NCI-H69 (cell line): ENCODE data around the gene COX6B2.

Experiments
- DNase-seq: peaks from one replicate; lab custom pipeline; 2025; lab: John Stamatoyannopoulos, UW

COX6B2 gene

GRCh38 chr19:55383279-55384130 lies 29.0 kb upstream of the COX6B2 start:
- DNase-seq = peak; percentile 81

- no peak for DNase-seq
Observed at GRCh38 chr19:55382522-55383054, 28.1 kb upstream of the COX6B2 start.

- DNase-seq = no peak
Observed at GRCh38 chr19:55382013-55382412, 27.5 kb upstream of the COX6B2 start.

- peak; percentile 28 for DNase-seq
Observed at GRCh38 chr19:55379174-55379573, 24.7 kb upstream of the COX6B2 start.

- peak; percentile 69 for DNase-seq
Observed at GRCh38 chr19:55377356-55378131, 23.0 kb upstream of the COX6B2 start.

GRCh38 chr19:55376241-55376933 lies 21.9 kb upstream of the COX6B2 start, which contains the start of gene TMEM190:
Gene TMEM190, plus strand, starts transcription at chr19:55376826. Its CDS starts 28 bp downstream, at chr19:55376854.
- DNase-seq = peak; percentile 66

GRCh38 chr19:55373993-55374757 lies 19.7 kb upstream of the COX6B2 start:
- DNase-seq = peak; percentile 37

GRCh38 chr19:55373306-55373992 lies 18.9 kb upstream of the COX6B2 start:
- no peak for DNase-seq

- DNase-seq = no peak
Observed at GRCh38 chr19:55372316-55373081, 18.0 kb upstream of the COX6B2 start.

GRCh38 chr19:55370305-55370988 lies 15.9 kb upstream of the COX6B2 start, which contains the start of gene IL11:
Gene IL11, minus strand, starts transcription at chr19:55370463. Its CDS starts 153 bp downstream, at chr19:55370310.
- no peak for DNase-seq

GRCh38 chr19:55369653-55370304 lies 15.3 kb upstream of the COX6B2 start:
- peak; percentile 81 for DNase-seq

- DNase-seq = peak; percentile 50
Observed at GRCh38 chr19:55368701-55369563, 14.4 kb upstream of the COX6B2 start.

GRCh38 chr19:55368106-55368505 lies 13.6 kb upstream of the COX6B2 start:
- no peak for DNase-seq

GRCh38 chr19:55366790-55367189 lies 12.3 kb upstream of the COX6B2 start:
- DNase-seq = no peak

GRCh38 chr19:55365964-55366363 lies 11.4 kb upstream of the COX6B2 start:
- DNase-seq = no peak

- no peak for DNase-seq
Observed at GRCh38 chr19:55365245-55365644, 10.7 kb upstream of the COX6B2 start.

GRCh38 chr19:55362990-55363716 lies 8.6 kb upstream of the COX6B2 start, which contains the start of gene GARIN5B:
Gene GARIN5B, minus strand, starts transcription at chr19:55363260. Its CDS starts 194 bp downstream, at chr19:55363066.
- no peak for DNase-seq
